ENCODE measurements around the gene P4HA2.

The P4HA2 gene

DNA sequence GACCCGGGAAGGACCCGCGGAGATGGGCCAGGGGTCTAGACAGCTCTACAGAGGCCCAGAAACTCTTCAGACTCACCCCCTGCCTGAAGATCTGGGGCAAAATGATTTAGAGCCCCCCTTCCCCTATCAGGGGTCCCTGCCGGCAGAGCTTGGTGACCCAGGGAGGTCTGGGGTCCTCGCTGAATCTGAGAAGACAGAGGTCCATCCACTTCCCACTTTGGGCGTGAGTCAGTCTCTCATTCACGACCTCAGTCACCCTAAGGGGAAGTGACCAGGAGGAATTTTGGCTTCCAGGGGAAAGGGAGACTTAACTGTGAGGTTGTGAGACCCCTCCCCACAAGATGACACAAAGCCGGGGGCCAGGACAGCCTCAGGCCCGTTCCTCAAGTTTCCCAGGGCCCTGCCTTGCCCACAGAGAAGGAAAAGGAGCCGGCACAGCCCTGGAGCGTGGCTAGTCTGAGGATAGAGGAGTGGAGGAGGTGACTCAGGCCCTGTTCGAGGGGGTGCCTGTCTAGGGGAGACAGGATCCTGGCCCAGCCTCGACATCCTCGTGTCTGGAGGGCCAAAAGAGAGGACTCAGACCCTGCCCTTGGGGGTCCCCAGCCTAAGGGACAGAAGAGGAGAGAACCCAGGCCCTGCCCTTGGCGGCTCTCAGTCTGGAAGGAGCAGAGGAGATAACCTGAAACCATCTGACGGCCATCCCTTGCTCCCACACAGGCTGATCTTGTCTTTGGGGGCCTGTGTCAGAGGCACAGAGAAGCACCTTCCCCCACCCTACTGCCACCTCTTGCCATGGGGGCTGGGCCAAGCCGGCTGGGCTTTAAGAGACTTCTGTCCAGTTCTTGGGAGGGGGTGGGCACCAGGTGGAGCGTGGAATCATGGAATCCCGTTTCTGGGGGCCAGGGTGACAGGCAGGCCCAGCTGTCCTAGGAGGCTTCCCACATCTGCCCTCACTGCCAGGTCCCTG is 30.7 kb upstream of the P4HA2 start:
- DNase-seq (ENCODE audit: low read depth), result peak; percentile 41
- H3K4me3 ChIP-seq (replicated peaks; ENCODE audit: low read depth, low read length), result peak overlapping the region; percentile 70
- TF ChIP-seq, protein P1, sequence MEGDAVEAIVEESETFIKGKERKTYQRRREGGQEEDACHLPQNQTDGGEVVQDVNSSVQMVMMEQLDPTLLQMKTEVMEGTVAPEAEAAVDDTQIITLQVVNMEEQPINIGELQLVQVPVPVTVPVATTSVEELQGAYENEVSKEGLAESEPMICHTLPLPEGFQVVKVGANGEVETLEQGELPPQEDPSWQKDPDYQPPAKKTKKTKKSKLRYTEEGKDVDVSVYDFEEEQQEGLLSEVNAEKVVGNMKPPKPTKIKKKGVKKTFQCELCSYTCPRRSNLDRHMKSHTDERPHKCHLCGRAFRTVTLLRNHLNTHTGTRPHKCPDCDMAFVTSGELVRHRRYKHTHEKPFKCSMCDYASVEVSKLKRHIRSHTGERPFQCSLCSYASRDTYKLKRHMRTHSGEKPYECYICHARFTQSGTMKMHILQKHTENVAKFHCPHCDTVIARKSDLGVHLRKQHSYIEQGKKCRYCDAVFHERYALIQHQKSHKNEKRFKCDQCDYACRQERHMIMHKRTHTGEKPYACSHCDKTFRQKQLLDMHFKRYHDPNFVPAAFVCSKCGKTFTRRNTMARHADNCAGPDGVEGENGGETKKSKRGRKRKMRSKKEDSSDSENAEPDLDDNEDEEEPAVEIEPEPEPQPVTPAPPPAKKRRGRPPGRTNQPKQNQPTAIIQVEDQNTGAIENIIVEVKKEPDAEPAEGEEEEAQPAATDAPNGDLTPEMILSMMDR (IDR thresholded peaks at IDR 0.05; ENCODE audit: low read length, missing control alignments), result no peak

DNA sequence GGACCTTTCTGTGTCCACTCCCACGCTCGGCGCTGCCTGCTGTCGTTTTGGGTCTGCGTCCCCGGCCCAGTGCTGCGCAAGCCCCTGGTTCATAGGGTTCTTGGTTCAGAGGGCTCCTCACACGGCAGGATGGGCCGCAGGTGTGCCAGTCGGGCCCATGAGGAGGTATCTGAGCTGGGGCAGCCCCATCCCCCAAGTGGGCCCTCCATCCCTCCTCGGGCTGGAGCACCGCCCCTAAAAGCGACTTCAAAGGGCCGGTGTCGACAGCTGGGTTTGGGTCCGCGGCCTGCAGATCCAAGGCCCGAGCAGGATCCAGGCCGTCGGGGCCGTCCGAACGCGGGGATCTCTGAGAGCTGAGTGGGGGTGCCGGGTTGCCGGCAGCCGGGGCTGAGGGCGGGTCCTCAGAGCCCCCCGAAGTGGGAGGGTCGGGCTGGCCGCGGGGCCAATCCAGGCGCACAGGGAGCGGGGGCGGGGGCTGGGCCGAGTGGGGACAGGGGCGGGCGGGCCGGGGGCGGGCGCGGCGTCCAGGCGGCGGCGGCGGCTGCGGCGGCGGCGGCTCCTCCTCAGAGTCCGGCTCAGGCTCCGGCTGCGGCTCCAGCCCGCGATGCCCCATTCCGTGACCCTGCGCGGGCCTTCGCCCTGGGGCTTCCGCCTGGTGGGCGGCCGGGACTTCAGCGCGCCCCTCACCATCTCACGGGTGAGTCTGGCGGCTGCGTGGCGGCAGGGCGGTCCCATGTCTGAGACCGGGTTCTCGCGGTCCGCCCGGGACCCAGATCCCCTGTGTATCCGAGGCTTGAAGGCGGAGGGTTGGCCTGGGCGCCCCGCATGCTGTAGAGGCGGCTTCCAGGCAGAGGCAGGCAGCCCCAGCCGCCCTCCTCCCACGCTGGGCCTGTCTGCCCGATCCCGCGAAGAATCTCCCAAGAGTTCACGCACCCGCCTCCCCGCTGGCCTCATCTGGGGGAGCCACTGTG is 29.8 kb upstream of the P4HA2 start, which contains the start of gene PDLIM4:
Gene PDLIM4, plus strand, starts transcription at position 566 of the 971 bp plus-strand sequence. Its CDS starts 39 bp downstream, at position 605.
- TF ChIP-seq, protein P1 (IDR thresholded peaks at IDR 0.05; ENCODE audit: low read length, missing control alignments), result no peak
- H3K4me3 ChIP-seq (replicated peaks; ENCODE audit: low read depth, low read length), result peak within 1 kb of the TSS; percentile 70
- peak; percentile 23 for DNase-seq (ENCODE audit: low read depth)

DNA sequence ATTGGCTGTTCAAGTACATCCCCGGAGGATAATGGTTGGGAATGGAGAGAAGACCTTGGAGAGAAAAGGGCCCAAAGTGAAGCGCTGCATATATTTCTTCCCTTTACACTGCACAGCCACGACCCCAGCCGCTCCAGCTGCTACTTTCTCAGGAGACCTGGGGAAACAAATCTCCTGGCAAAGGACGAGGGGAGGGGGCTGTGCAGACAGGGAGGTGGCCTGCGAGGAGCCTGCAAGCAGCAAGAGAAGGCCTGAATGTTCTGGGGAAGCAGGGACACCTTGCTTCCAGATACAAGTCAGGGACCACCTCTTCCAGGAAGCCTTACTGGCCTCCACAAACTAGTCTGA is 29.1 kb upstream of the P4HA2 start:
- H3K4me3 ChIP-seq (replicated peaks; ENCODE audit: low read depth, low read length), result no peak overlapping the region
- TF ChIP-seq, protein P1 (IDR thresholded peaks at IDR 0.05; ENCODE audit: low read length, missing control alignments), result no peak
- no peak for DNase-seq (ENCODE audit: low read depth)

DNA sequence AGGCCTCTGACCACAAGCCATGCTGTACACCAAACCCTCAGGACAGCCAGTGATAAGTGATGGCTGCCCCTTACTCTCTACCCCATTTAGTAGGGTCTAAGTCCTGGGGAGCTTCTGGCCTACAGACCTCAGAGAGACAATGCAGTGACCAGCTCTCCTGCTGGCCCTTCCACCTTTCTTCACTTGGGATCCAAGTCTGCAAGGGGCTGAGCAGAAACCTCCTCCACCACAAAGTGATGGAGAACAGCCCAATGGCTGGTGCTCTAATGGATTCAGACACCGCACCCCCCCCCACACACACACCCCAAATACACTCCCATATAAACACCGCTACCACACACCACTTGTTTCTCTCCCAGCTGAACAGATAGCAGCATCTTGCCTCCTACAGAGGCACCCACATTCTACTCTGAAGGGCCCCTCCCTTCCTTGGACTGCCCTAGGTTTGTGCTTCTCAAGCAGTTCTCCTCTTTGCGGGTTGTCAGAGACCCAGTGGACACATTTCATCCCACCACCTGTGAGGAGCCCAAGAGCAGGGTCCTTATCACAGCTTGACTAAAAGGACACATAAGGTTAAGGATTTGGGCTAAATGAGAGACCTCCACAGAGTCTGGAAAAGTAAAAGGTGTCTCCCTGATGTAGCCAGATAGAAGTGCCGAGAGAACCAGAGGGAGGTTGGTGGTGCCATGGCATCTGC is 28.6 kb upstream of the P4HA2 start:
- DNase-seq (ENCODE audit: low read depth), result no peak
- no peak overlapping the region for H3K4me3 ChIP-seq (replicated peaks; ENCODE audit: low read depth, low read length)
- TF ChIP-seq, protein P1 (IDR thresholded peaks at IDR 0.05; ENCODE audit: low read length, missing control alignments), result no peak

DNA sequence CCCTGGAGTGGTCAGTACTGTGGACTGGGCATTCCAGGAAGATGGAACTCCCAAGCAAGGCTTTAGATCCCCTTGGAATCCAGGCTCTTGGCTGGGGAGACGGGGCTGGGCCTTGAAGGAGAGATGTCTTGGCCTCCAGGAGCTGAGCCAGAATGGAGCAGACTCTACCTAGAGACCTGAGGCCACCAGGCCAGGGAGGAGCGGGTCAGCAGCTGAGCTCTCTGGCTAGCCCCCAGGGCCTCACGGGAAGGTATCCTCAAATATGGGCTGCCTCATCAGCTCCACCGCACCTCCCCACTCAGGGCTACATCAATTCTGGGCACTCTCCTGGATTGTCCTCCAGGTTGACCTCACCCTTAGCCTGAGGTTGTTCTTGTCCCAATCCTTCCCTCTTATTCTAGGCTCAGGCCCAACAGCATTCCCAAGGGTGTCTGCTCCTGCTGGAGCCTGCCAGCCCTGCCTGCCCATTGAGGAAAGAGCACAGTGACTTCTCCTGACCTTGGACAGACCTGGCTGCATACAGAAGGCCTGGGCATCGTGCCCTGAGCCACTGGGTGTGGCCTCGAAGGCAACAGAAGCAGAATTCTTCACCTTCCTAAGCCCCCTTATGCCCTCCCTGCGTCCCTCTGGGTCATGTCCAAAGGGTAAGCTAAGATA is 26.8 kb upstream of the P4HA2 start:
- no peak overlapping the region for H3K4me3 ChIP-seq (replicated peaks; ENCODE audit: low read depth, low read length)
- TF ChIP-seq, protein P1 (IDR thresholded peaks at IDR 0.05; ENCODE audit: low read length, missing control alignments), result no peak
- no peak for DNase-seq (ENCODE audit: low read depth)
